Measurements from ENCODE around the gene NKAIN4. TPM values are rescaled to one million over a fixed set of nuclear protein-coding genes. Genes with fewer than 3 reads are reported as not detected.

Gene NKAIN4
- total RNA-seq, 2 experiments from 2014 or later = not detected

- H3K4me2 ChIP-seq (ENCODE audit: low read length) = no peak overlapping the region
- H3K4me3 ChIP-seq (ENCODE audit: low read depth, low read length, poor library complexity, severe bottlenecking) = no peak overlapping the region
- intact Hi-C loops (cut with micrococcal nuclease; ENCODE audit: unreplicated experiment) = no loop called here
- no peaks in the 10 kb centered on the region for H4K20me1 ChIP-seq (ENCODE audit: insufficient read depth, low read length)
- H3K36me3 ChIP-seq (ENCODE audit: insufficient read depth, low read length) = no peaks in the 10 kb centered on the region
- H3K27ac ChIP-seq (ENCODE audit: low read depth, low read length, poor library complexity, severe bottlenecking) = no peak overlapping the region
- no peaks in the 10 kb centered on the region for H3K79me2 ChIP-seq (ENCODE audit: insufficient read depth, low read depth, low read length)
- H3K4me1 ChIP-seq (ENCODE audit: insufficient read depth, low read length, poor library complexity, severe bottlenecking) = no peaks in the 10 kb centered on the region
- H3K9me2 ChIP-seq (ENCODE audit: insufficient read depth, low read length) = no peaks in the 10 kb centered on the region
- TF ChIP-seq EZH2phosphoT487 (IDR thresholded peaks at IDR 0.05; ENCODE audit: borderline replicate concordance, low read depth, low read length) (no peak), CTCF (conservative IDR thresholded peaks at IDR 0.05; ENCODE audit: low read length) (no peak)
- no peaks in the 10 kb centered on the region for H3K9me3 ChIP-seq (ENCODE audit: low read length)
- BruUV-seq (replicated peaks) = no TSS peak
- H2AFZ ChIP-seq (ENCODE audit: low read length) = no peak overlapping the region
- POLR2A ChIA-PET = no interaction called here
- no peak for DNase-seq (ENCODE audit: low spot score)
- CTCF ChIA-PET (ENCODE audit: unreplicated experiment) = no interaction called here
Observed at GRCh38 chr20:63296531-63297299, 42.5 kb upstream of the NKAIN4 start.

- ChIA-PET CTCF (ENCODE audit: unreplicated experiment) (no interaction called here), POLR2A (no interaction called here)
- Histone ChIP-seq H3K9me3 (ENCODE audit: low read length) (no peaks in the 10 kb centered on the region), H2AFZ (ENCODE audit: low read length) (no peak overlapping the region), H4K20me1 (ENCODE audit: insufficient read depth, low read length) (no peaks in the 10 kb centered on the region), H3K4me2 (ENCODE audit: low read length) (no peak overlapping the region), H3K4me1 (ENCODE audit: insufficient read depth, low read length, poor library complexity, severe bottlenecking) (no peaks in the 10 kb centered on the region), H3K4me3 (ENCODE audit: low read depth, low read length, poor library complexity, severe bottlenecking) (no peak overlapping the region), H3K27ac (ENCODE audit: low read depth, low read length, poor library complexity, severe bottlenecking) (no peak overlapping the region), H3K79me2 (ENCODE audit: insufficient read depth, low read depth, low read length) (no peaks in the 10 kb centered on the region), H3K9me2 (ENCODE audit: insufficient read depth, low read length) (no peaks in the 10 kb centered on the region), H3K36me3 (ENCODE audit: insufficient read depth, low read length) (no peaks in the 10 kb centered on the region)
- TF ChIP-seq EZH2phosphoT487 (IDR thresholded peaks at IDR 0.05; ENCODE audit: borderline replicate concordance, low read depth, low read length) = no peak
- no peak for TF ChIP-seq CTCF (conservative IDR thresholded peaks at IDR 0.05; ENCODE audit: low read length)
- no peak for DNase-seq (ENCODE audit: low spot score)
- BruUV-seq (replicated peaks) = no TSS peak
- intact Hi-C loops (cut with micrococcal nuclease; ENCODE audit: unreplicated experiment) = no loop called here
Observed at GRCh38 chr20:63295846-63296245, 41.6 kb upstream of the NKAIN4 start.

- Histone ChIP-seq H3K4me3 (ENCODE audit: low read depth, low read length, poor library complexity, severe bottlenecking) (no peak overlapping the region), H3K79me2 (ENCODE audit: insufficient read depth, low read depth, low read length) (no peaks in the 10 kb centered on the region), H3K9me3 (ENCODE audit: low read length) (no peaks in the 10 kb centered on the region), H4K20me1 (ENCODE audit: insufficient read depth, low read length) (no peaks in the 10 kb centered on the region), H3K36me3 (ENCODE audit: insufficient read depth, low read length) (no peaks in the 10 kb centered on the region), H3K4me1 (ENCODE audit: insufficient read depth, low read length, poor library complexity, severe bottlenecking) (no peaks in the 10 kb centered on the region), H2AFZ (ENCODE audit: low read length) (no peak overlapping the region), H3K27ac (ENCODE audit: low read depth, low read length, poor library complexity, severe bottlenecking) (no peak overlapping the region), H3K9me2 (ENCODE audit: insufficient read depth, low read length) (no peaks in the 10 kb centered on the region), H3K4me2 (ENCODE audit: low read length) (no peak overlapping the region)
- no TSS peak for BruUV-seq (replicated peaks)
- TF ChIP-seq CTCF (conservative IDR thresholded peaks at IDR 0.05; ENCODE audit: low read length) = peak; percentile 37
- TF ChIP-seq EZH2phosphoT487 (IDR thresholded peaks at IDR 0.05; ENCODE audit: borderline replicate concordance, low read depth, low read length) = no peak
- ChIA-PET CTCF (ENCODE audit: unreplicated experiment) (no interaction called here), POLR2A (no interaction called here)
- DNase-seq (ENCODE audit: low spot score) = no peak
- intact Hi-C loops (cut with micrococcal nuclease; ENCODE audit: unreplicated experiment) = no loop called here
Observed at GRCh38 chr20:63295422-63295821, 41.2 kb upstream of the NKAIN4 start.

Data from OCI-LY7 (cell line).